Measurements from ENCODE around the gene LKAAEAR1.
A peak's percentile ranks its signal among the peaks of the same experiment; 100 is the strongest.

GRCh38 chr20:64049060-64049877, 34.9 kb downstream of the LKAAEAR1 start, which contains the start of gene SOX18:
- TF ChIP-seq POLR2A (IDR thresholded peaks at IDR 0.05; ENCODE audit: extremely low read depth, insufficient read length): peak; percentile 90
- peak; percentile 8; the same call in 1 of the 2 replicates for TF ChIP-seq MAX (IDR thresholded peaks at IDR 0.05; ENCODE audit: low read depth, low read length)
- TF ChIP-seq CTCF (IDR thresholded peaks at IDR 0.05; ENCODE audit: low read depth, low read length): no peak
